Caco-2 (cell line): ENCODE results near the gene SOX15. TPM values are rescaled to one million over a fixed set of nuclear protein-coding genes. Genes with fewer than 3 reads are reported as not detected.

Experiments
- BruUV-seq: library from RNA; stranded (reverse); fragments of 400-500 nt; replicated peaks from 2 replicates; lab custom pipeline; 2021; lab: Mats Ljungman, UMichigan
- CTCF ChIA-PET: fragments of 300-600 bp; sonication (Branson Sonifier 250); formaldehyde crosslinking; loops from one replicate; lab custom pipeline; 2022; ENCODE audit warnings: antibody characterized with exemption; lab: Charles Lee
- POLR2A ChIA-PET: fragments of 300-600 bp; sonication (Branson Sonifier 250); formaldehyde crosslinking; loops from one replicate; lab custom pipeline; 2022; ENCODE audit warnings: antibody characterized with exemption; lab: Charles Lee
- DNase-seq, 2 experiments: peaks; one replicate each; pipeline versions ENCODE4 v3.0.0 to v3.0.0-alpha.2; 2020 to 2022
- H3K27me3 ChIP-seq: replicated peaks from 2 replicates; pipeline ENCODE4 v1.6.0; 2011; ENCODE audit warnings: low read length; ENCODE audit not compliant: control insufficient read depth, insufficient read depth
- H3K36me3 ChIP-seq: 2 replicates; pipeline ENCODE4 v1.5.1; 2011; ENCODE audit warnings: low read length; ENCODE audit not compliant: control insufficient read depth, insufficient read depth
- H3K4me1 ChIP-seq: fragments of 250-450 bp; sonication (Bioruptor Pico); 2 replicates; pipeline ENCODE4 v1.5.1; 2020; ENCODE audit warnings: mild to moderate bottlenecking
- H3K4me3 ChIP-seq: 2 replicates; pipeline ENCODE4 v1.5.1; 2011; ENCODE audit warnings: low read depth, mild to moderate bottlenecking, control low read depth, low read length
- H3K9me3 ChIP-seq: fragments of 250-450 bp; sonication (Bioruptor Pico); 2 replicates; pipeline ENCODE4 v1.5.1; 2020; ENCODE audit warnings: mild to moderate bottlenecking, moderate library complexity
- H3K27ac Mint-ChIP-seq: one replicate; pipeline ENCODE4 v1.8.0; 2022; ENCODE audit warnings: mixed read lengths; ENCODE audit not compliant: unreplicated experiment
- H3K27me3 Mint-ChIP-seq: one replicate; pipeline ENCODE4 v1.8.0; 2022; ENCODE audit warnings: mixed read lengths; ENCODE audit not compliant: insufficient read depth, unreplicated experiment
- H3K36me3 Mint-ChIP-seq: one replicate; pipeline ENCODE4 v1.8.0; 2022; ENCODE audit warnings: mild to moderate bottlenecking, mixed read lengths; ENCODE audit not compliant: insufficient read depth, unreplicated experiment
- H3K4me1 Mint-ChIP-seq: one replicate; pipeline ENCODE4 v1.8.0; 2022; ENCODE audit warnings: low read depth, mixed read lengths; ENCODE audit not compliant: unreplicated experiment
- H3K4me3 Mint-ChIP-seq: one replicate; pipeline ENCODE4 v1.8.0; 2022; ENCODE audit warnings: mild to moderate bottlenecking, moderate library complexity, mixed read lengths; ENCODE audit not compliant: unreplicated experiment
- H3K9me3 Mint-ChIP-seq: one replicate; pipeline ENCODE4 v1.8.0; 2022; ENCODE audit warnings: mixed read lengths; ENCODE audit not compliant: unreplicated experiment
- CTCF ChIP-seq, 2 experiments: fragments of 200-600 bp in 1 of 2; IDR thresholded peaks; 1 replicate in 1 of 2; 2 replicates in 1 of 2; pipeline versions ENCODE4 v1.5.1 to v1.8.0; 2011 to 2022; ENCODE audit warnings: antibody characterized with exemption in 1 of 2, control low read depth in 1 of 2, inconsistent platforms in 1 of 2, low read depth in 1 of 2, low read length in 1 of 2, mild to moderate bottlenecking in 1 of 2, moderate library complexity in 1 of 2; ENCODE audit not compliant: insufficient read depth in 1 of 2, severe bottlenecking in 1 of 2, unreplicated experiment in 1 of 2
- intact Hi-C: fragments of 100-400 bp; cut with micrococcal nuclease; formaldehyde crosslinking; loops from one replicate; pipeline ENCODE4 v1.10.0; 2022; ENCODE audit not compliant: unreplicated experiment
- total RNA-seq: library from RNA; stranded (reverse); gene quantifications from 2 replicates; pipeline ENCODE4 v1.2.3, GENCODE V29; 2022

The SOX15 gene
- total RNA-seq, 1 experiment from 2014 or later: not detected

- TF ChIP-seq CTCF (IDR thresholded peaks at IDR 0.05; ENCODE audit: insufficient read depth in 1 of 2, low read depth in 1 of 2, low read length in 1 of 2, severe bottlenecking in 1 of 2, unreplicated experiment in 1 of 2): no peak
- peaks cover 25% of the 10 kb centered on the region for H3K36me3 Mint-ChIP-seq
- BruUV-seq: TSS peak; percentile 34
- Histone ChIP-seq H3K36me3 (no peaks in the 10 kb centered on the region), H3K4me1 (no peaks in the 10 kb centered on the region), H3K4me3 (peak overlapping the region; percentile 57), H3K27me3 (no peaks in the 10 kb centered on the region), H3K9me3 (no peaks in the 10 kb centered on the region)
- DNase-seq: no peak
- H3K27me3 Mint-ChIP-seq: no peaks in the 10 kb centered on the region
- intact Hi-C loops: loop anchor here (2.0 kb wide), 1 partner anchor 41 kb away; no protein-coding TSS in a partner anchor
- H3K4me3 Mint-ChIP-seq: peak overlapping the region; percentile 98
- ChIA-PET POLR2A (interaction anchor here (0.7 to 2.3 kb wide), 3 partner anchors 30 to 74 kb away, joined by 3 to 17 read pairs (median 11); partner anchors contain the start of genes MPDU1, TP53 and WRAP53), CTCF (interaction anchor here (0.7 to 2.3 kb wide), 4 partner anchors 11 to 43 kb away, joined by 4 to 9 read pairs (median 4); partner anchors contain the start of gene SAT2)
- H3K4me1 Mint-ChIP-seq: peaks cover 20% of the 10 kb centered on the region
- no peaks in the 10 kb centered on the region for H3K9me3 Mint-ChIP-seq
- peak overlapping the region; percentile 94 for H3K27ac Mint-ChIP-seq
Measured at GRCh38 chr17:7613769-7614424, 24.0 kb upstream of the SOX15 start.

GRCh38 chr17:7612294-7612640 is 22.4 kb upstream of the SOX15 start:
- BruUV-seq: no TSS peak
- H3K4me3 Mint-ChIP-seq: peak overlapping the region; percentile 98
- peaks cover 31% of the 10 kb centered on the region for H3K36me3 Mint-ChIP-seq
- intact Hi-C loops: no loop called here
- peak overlapping the region; percentile 30 for H3K27ac Mint-ChIP-seq
- no peaks in the 10 kb centered on the region for H3K9me3 ChIP-seq
- no peaks in the 10 kb centered on the region for H3K27me3 ChIP-seq
- no peaks in the 10 kb centered on the region for H3K36me3 ChIP-seq
- ChIA-PET POLR2A (interaction anchor here (0.5 kb wide), 1 partner anchor 74 kb away, joined by 3 read pairs; no protein-coding TSS in a partner anchor), CTCF (no interaction called here)
- no peaks in the 10 kb centered on the region for H3K27me3 Mint-ChIP-seq
- H3K4me3 ChIP-seq: no peak overlapping the region
- no peak for DNase-seq
- peaks cover 20% of the 10 kb centered on the region for H3K4me1 Mint-ChIP-seq
- H3K4me1 ChIP-seq: no peaks in the 10 kb centered on the region
- TF ChIP-seq CTCF (IDR thresholded peaks at IDR 0.05; ENCODE audit: insufficient read depth in 1 of 2, low read depth in 1 of 2, low read length in 1 of 2, severe bottlenecking in 1 of 2, unreplicated experiment in 1 of 2): no peak
- no peaks in the 10 kb centered on the region for H3K9me3 Mint-ChIP-seq

GRCh38 chr17:7611635-7612293 is 21.9 kb upstream of the SOX15 start:
- DNase-seq: no peak
- no peaks in the 10 kb centered on the region for H3K4me1 ChIP-seq
- no peak for TF ChIP-seq CTCF (IDR thresholded peaks at IDR 0.05; ENCODE audit: insufficient read depth in 1 of 2, low read depth in 1 of 2, low read length in 1 of 2, severe bottlenecking in 1 of 2, unreplicated experiment in 1 of 2)
- H3K4me3 ChIP-seq: no peak overlapping the region
- peak overlapping the region; percentile 98 for H3K4me3 Mint-ChIP-seq
- intact Hi-C loops: no loop called here
- H3K36me3 Mint-ChIP-seq: peaks cover 31% of the 10 kb centered on the region
- BruUV-seq: no TSS peak
- ChIA-PET CTCF (no interaction called here), POLR2A (no interaction called here)
- H3K9me3 ChIP-seq: no peaks in the 10 kb centered on the region
- no peaks in the 10 kb centered on the region for H3K27me3 Mint-ChIP-seq
- H3K27ac Mint-ChIP-seq: peak overlapping the region; percentile 30
- H3K9me3 Mint-ChIP-seq: no peaks in the 10 kb centered on the region
- H3K4me1 Mint-ChIP-seq: peaks cover 20% of the 10 kb centered on the region
- H3K36me3 ChIP-seq: no peaks in the 10 kb centered on the region
- no peaks in the 10 kb centered on the region for H3K27me3 ChIP-seq
